SH-SY5Y (cell line): ENCODE data around the gene GUCY1A2.

Experiments
- GATA2 ChIP-seq: IDR thresholded peaks from 2 replicates; pipeline ENCODE4 v1.6.1; 2011; ENCODE audit warnings: mild to moderate bottlenecking, low read depth, low read length
- GATA3 ChIP-seq: IDR thresholded peaks from 2 replicates; pipeline ENCODE4 v1.6.1; 2011; ENCODE audit warnings: low read depth, mild to moderate bottlenecking, low read length, moderate library complexity

GRCh38 chr11:106858200-106858599 is 160.1 kb downstream of the GUCY1A2 start:
- no peak for TF ChIP-seq GATA2
- no peak for TF ChIP-seq GATA3
